HCT116 (cell line): ENCODE measurements around the gene COL10A1.

Experiments
- EZH2phosphoT487 ChIP-seq: fragments of 200-600 bp; IDR thresholded peaks from 2 replicates; pipeline ENCODE4 v1.6.1; 2018; ENCODE audit warnings: antibody characterized with exemption, borderline replicate concordance
- POLR2A ChIP-seq: IDR thresholded peaks from 2 replicates; pipeline ENCODE4 v1.7.0; 2011; ENCODE audit warnings: borderline replicate concordance; ENCODE audit not compliant: insufficient read depth, insufficient read length; ENCODE audit errors: extremely low read depth
- RAD21 ChIP-seq: IDR thresholded peaks from 2 replicates; pipeline ENCODE4 v1.6.1; 2012; ENCODE audit warnings: low read depth, mild to moderate bottlenecking
- SRF ChIP-seq: IDR thresholded peaks from 2 replicates; pipeline ENCODE4 v1.6.1; 2012; ENCODE audit warnings: low read depth
- ZFX ChIP-seq: fragments of 450-650 bp; IDR thresholded peaks from 2 replicates; pipeline ENCODE4 v1.6.1; 2017
- TF ChIP-seq, protein P1 (sequence below), 3 experiments: fragments of 200-600 bp in 1 of 3; sonication (generic) in 1 of 3; IDR thresholded peaks in 2 of 3; conservative IDR thresholded peaks in 1 of 3; 2 replicates each; pipeline ENCODE4 v1.5.1; 2012 to 2017; ENCODE audit warnings: low read depth in 2 of 3, low read length in 2 of 3, antibody characterized with exemption in 1 of 3, borderline replicate concordance in 1 of 3, control low read depth in 1 of 3, mild to moderate bottlenecking in 1 of 3, mixed read lengths in 1 of 3, mixed run types in 1 of 3, moderate library complexity in 1 of 3; ENCODE audit not compliant: insufficient read depth in 1 of 3
- TF ChIP-seq, protein P2 (sequence below): IDR thresholded peaks from 2 replicates; pipeline ENCODE4 v1.6.1; 2012; ENCODE audit warnings: low read depth
- TF ChIP-seq, protein P3 (sequence below): IDR thresholded peaks from 2 replicates; pipeline ENCODE4 v1.6.1; 2012

DNA sequence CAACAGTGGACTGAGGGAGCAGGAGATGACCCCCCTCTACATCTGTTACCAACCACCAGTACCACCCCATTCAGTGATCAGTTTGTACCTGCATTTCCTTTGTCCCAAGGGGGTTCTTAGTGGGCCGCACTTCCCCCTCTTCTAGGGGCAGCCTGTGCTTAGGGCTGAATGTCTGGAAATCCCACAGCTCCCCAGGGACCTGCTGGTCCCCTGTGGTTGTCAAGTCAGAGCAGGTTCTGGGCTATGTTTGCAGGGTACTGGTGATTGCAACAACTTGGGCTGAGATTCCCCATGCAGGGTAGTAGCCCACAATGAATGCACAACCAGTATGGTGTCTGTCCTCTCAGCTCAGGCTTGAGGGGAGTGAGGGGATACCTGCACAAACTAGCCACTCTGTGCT, 39.7 kb upstream of the COL10A1 start:
- TF ChIP-seq, protein P1, sequence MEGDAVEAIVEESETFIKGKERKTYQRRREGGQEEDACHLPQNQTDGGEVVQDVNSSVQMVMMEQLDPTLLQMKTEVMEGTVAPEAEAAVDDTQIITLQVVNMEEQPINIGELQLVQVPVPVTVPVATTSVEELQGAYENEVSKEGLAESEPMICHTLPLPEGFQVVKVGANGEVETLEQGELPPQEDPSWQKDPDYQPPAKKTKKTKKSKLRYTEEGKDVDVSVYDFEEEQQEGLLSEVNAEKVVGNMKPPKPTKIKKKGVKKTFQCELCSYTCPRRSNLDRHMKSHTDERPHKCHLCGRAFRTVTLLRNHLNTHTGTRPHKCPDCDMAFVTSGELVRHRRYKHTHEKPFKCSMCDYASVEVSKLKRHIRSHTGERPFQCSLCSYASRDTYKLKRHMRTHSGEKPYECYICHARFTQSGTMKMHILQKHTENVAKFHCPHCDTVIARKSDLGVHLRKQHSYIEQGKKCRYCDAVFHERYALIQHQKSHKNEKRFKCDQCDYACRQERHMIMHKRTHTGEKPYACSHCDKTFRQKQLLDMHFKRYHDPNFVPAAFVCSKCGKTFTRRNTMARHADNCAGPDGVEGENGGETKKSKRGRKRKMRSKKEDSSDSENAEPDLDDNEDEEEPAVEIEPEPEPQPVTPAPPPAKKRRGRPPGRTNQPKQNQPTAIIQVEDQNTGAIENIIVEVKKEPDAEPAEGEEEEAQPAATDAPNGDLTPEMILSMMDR (IDR thresholded peaks at IDR 0.05 in 2 of 3, conservative IDR thresholded peaks at IDR 0.05 in 1 of 3; ENCODE audit: borderline replicate concordance in 1 of 3, insufficient read depth in 1 of 3, low read depth in 2 of 3, low read length in 2 of 3): no peak
- TF ChIP-seq, protein P2, sequence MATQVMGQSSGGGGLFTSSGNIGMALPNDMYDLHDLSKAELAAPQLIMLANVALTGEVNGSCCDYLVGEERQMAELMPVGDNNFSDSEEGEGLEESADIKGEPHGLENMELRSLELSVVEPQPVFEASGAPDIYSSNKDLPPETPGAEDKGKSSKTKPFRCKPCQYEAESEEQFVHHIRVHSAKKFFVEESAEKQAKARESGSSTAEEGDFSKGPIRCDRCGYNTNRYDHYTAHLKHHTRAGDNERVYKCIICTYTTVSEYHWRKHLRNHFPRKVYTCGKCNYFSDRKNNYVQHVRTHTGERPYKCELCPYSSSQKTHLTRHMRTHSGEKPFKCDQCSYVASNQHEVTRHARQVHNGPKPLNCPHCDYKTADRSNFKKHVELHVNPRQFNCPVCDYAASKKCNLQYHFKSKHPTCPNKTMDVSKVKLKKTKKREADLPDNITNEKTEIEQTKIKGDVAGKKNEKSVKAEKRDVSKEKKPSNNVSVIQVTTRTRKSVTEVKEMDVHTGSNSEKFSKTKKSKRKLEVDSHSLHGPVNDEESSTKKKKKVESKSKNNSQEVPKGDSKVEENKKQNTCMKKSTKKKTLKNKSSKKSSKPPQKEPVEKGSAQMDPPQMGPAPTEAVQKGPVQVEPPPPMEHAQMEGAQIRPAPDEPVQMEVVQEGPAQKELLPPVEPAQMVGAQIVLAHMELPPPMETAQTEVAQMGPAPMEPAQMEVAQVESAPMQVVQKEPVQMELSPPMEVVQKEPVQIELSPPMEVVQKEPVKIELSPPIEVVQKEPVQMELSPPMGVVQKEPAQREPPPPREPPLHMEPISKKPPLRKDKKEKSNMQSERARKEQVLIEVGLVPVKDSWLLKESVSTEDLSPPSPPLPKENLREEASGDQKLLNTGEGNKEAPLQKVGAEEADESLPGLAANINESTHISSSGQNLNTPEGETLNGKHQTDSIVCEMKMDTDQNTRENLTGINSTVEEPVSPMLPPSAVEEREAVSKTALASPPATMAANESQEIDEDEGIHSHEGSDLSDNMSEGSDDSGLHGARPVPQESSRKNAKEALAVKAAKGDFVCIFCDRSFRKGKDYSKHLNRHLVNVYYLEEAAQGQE: no peak
- TF ChIP-seq, protein P3, sequence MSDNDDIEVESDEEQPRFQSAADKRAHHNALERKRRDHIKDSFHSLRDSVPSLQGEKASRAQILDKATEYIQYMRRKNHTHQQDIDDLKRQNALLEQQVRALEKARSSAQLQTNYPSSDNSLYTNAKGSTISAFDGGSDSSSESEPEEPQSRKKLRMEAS: no peak
- TF ChIP-seq POLR2A (no peak), RAD21 (no peak), ZFX (no peak), EZH2phosphoT487 (no peak), SRF (no peak)
